HEK293 (cell line): ENCODE results near the gene PNPLA5.

Experiments
- CTCF ChIP-seq: fragments of 450-650 bp; formaldehyde crosslinking; IDR thresholded peaks from 2 replicates; pipeline ENCODE4 v1.5.1; 2016; ENCODE audit warnings: missing biosample characterization, missing genetic modification characterization
- ELK4 ChIP-seq: IDR thresholded peaks from 2 replicates; pipeline ENCODE4 v1.6.1; 2011; ENCODE audit warnings: mild to moderate bottlenecking, low read depth, low read length, borderline replicate concordance
- INSM2 ChIP-seq: fragments of 450-650 bp; formaldehyde crosslinking; IDR thresholded peaks from 2 replicates; pipeline ENCODE4 v1.5.1; 2016; ENCODE audit warnings: missing biosample characterization, missing genetic modification characterization
- KLF16 ChIP-seq: fragments of 450-650 bp; formaldehyde crosslinking; IDR thresholded peaks from 2 replicates; pipeline ENCODE4 v1.5.1; 2017; ENCODE audit warnings: missing biosample characterization, missing genetic modification characterization
- PBX3 ChIP-seq: sonication (generic); formaldehyde crosslinking; IDR thresholded peaks from 2 replicates; pipeline ENCODE4 v1.8.1; 2022; ENCODE audit warnings: mild to moderate bottlenecking, moderate library complexity, missing genetic modification reagents
- REST ChIP-seq: fragments of 450-650 bp; formaldehyde crosslinking; IDR thresholded peaks from 2 replicates; pipeline ENCODE4 v1.5.1; 2016; ENCODE audit warnings: missing biosample characterization, missing genetic modification characterization
- TCF7L2 ChIP-seq: IDR thresholded peaks from 2 replicates; pipeline ENCODE4 v1.6.1; 2011; ENCODE audit warnings: low read depth, mild to moderate bottlenecking, inconsistent platforms, low read length, moderate library complexity, borderline replicate concordance
- WT1 ChIP-seq: fragments of 450-650 bp; formaldehyde crosslinking; IDR thresholded peaks from 2 replicates; pipeline ENCODE4 v1.5.1; 2016; ENCODE audit warnings: missing biosample characterization, missing genetic modification characterization
- ZFP41 ChIP-seq: fragments of 450-650 bp; formaldehyde crosslinking; IDR thresholded peaks from 2 replicates; pipeline ENCODE4 v1.5.1; 2016; ENCODE audit warnings: missing biosample characterization, missing genetic modification characterization, borderline replicate concordance
- ZNF24 ChIP-seq: fragments of 450-650 bp; formaldehyde crosslinking; IDR thresholded peaks from 2 replicates; pipeline ENCODE4 v1.5.1; 2016; ENCODE audit warnings: missing biosample characterization, missing genetic modification characterization
- ZNF335 ChIP-seq: fragments of 450-650 bp; formaldehyde crosslinking; conservative IDR thresholded peaks from 2 replicates; pipeline ENCODE4 v1.5.1; 2016; ENCODE audit warnings: missing biosample characterization, missing genetic modification characterization
- ZNF555 ChIP-seq: fragments of 450-650 bp; formaldehyde crosslinking; conservative IDR thresholded peaks from 2 replicates; pipeline ENCODE4 v1.5.1; 2017; ENCODE audit warnings: missing biosample characterization, mild to moderate bottlenecking, missing genetic modification characterization, inconsistent platforms
- ZNF768 ChIP-seq: fragments of 450-650 bp; formaldehyde crosslinking; IDR thresholded peaks from 2 replicates; pipeline ENCODE4 v1.5.1; 2018; ENCODE audit warnings: missing biosample characterization, mild to moderate bottlenecking, missing genetic modification characterization
- ZNF777 ChIP-seq: fragments of 450-650 bp; formaldehyde crosslinking; IDR thresholded peaks from 2 replicates; pipeline ENCODE4 v1.5.1; 2017; ENCODE audit warnings: missing biosample characterization, missing genetic modification characterization, borderline replicate concordance

- TF ChIP-seq TCF7L2 (no peak), ZFP41 (no peak), CTCF (tag by site-specific recombination) (no peak), REST (tag by site-specific recombination) (no peak), PBX3 (no peak), WT1 (tag by site-specific recombination) (no peak), ZNF768 (tag by site-specific recombination) (no peak), ZNF777 (tag by site-specific recombination) (no peak), KLF16 (tag by site-specific recombination) (no peak), INSM2 (no peak), ELK4 (no peak), ZNF555 (tag by site-specific recombination) (no peak), ZNF335 (tag by site-specific recombination) (no peak), ZNF24 (tag by site-specific recombination) (no peak)
These were observed 25.7 kb upstream of the PNPLA5 start for GRCh38 chr22:43917521-43917920.
